BLaER1 treated with 17β-estradiol and CSF1 and Interleukin-3, amounts not matched to agents 10 nM and 100 nM (cell line): ENCODE results near the gene ELAVL2.

Experiments
- H3K27ac ChIP-seq, 11 experiments: shearing (Covaris generic); formaldehyde crosslinking; 2 replicates each; pipeline ENCODE4 v1.8.1; 2022
- H3K27me3 ChIP-seq, 11 experiments: shearing (Covaris generic); formaldehyde crosslinking; 2 replicates each; pipeline ENCODE4 v1.8.1; 2022
- H3K36me3 ChIP-seq, 11 experiments: shearing (Covaris generic); formaldehyde crosslinking; 2 replicates each; pipeline ENCODE4 v1.8.1; 2022
- H3K4me1 ChIP-seq, 10 experiments: shearing (Covaris generic); formaldehyde crosslinking; 2 replicates each; pipeline ENCODE4 v1.8.1; 2022
- H3K4me2 ChIP-seq, 11 experiments: shearing (Covaris generic); formaldehyde crosslinking; 2 replicates each; pipeline ENCODE4 v1.8.1; 2022
- H3K4me3 ChIP-seq, 10 experiments: shearing (Covaris generic); formaldehyde crosslinking; 2 replicates each; pipeline ENCODE4 v1.8.1; 2022
- H3K9ac ChIP-seq, 11 experiments: shearing (Covaris generic); formaldehyde crosslinking; 2 replicates each; pipeline ENCODE4 v1.8.1; 2022
- H3K9me3 ChIP-seq, 11 experiments: shearing (Covaris generic); formaldehyde crosslinking; replicated peaks in 1 of 11; 2 replicates each; pipeline ENCODE4 v1.8.1; 2022
- H4K20me1 ChIP-seq, 11 experiments: shearing (Covaris generic); formaldehyde crosslinking; 2 replicates each; pipeline ENCODE4 v1.8.1; 2022
- Cebpa-rat ChIP-seq, 11 experiments: shearing (Covaris generic); IDR thresholded peaks; 2 replicates each; pipeline ENCODE4 v1.8.1; 2022

Gene ELAVL2

GRCh38 chr9:23663125-23663524 is 162.9 kb downstream of the ELAVL2 start:
- no peak overlapping the region for H3K9ac ChIP-seq
- TF ChIP-seq Cebpa-rat (IDR thresholded peaks at IDR 0.05): no peak
- no peak overlapping the region for H3K27ac ChIP-seq
- H3K4me2 ChIP-seq: no peak overlapping the region
- H3K9me3 ChIP-seq: peaks cover 0 to 10% (median 0%) of the 10 kb centered on the region in 11 experiments; a peak in 2 of 22 replicates
- H3K27me3 ChIP-seq: no peaks in the 10 kb centered on the region
- peaks cover 0 to 1% (median 0%) of the 10 kb centered on the region in 10 experiments; a peak in 4 of 20 replicates for H3K4me1 ChIP-seq
- no peaks in the 10 kb centered on the region for H4K20me1 ChIP-seq
- H3K4me3 ChIP-seq: no peak overlapping the region
- H3K36me3 ChIP-seq: no peaks in the 10 kb centered on the region

GRCh38 chr9:23662320-23662719 is 163.7 kb downstream of the ELAVL2 start:
- H3K36me3 ChIP-seq: no peaks in the 10 kb centered on the region
- H3K9ac ChIP-seq: no peak overlapping the region

GRCh38 chr9:23659346-23660006 is 166.6 kb downstream of the ELAVL2 start:
- no peak for TF ChIP-seq Cebpa-rat (IDR thresholded peaks at IDR 0.05)
- H3K4me3 ChIP-seq: no peak overlapping the region
- no peaks in the 10 kb centered on the region for H3K27me3 ChIP-seq
- H4K20me1 ChIP-seq: no peaks in the 10 kb centered on the region
- H3K9ac ChIP-seq: no peak overlapping the region
- H3K27ac ChIP-seq: no peak overlapping the region
- no peaks in the 10 kb centered on the region for H3K4me1 ChIP-seq
- no peak overlapping the region for H3K4me2 ChIP-seq
- no peaks in the 10 kb centered on the region for H3K9me3 ChIP-seq
- no peaks in the 10 kb centered on the region for H3K36me3 ChIP-seq

More at GRCh38 chr9:23662320-23662719, 163.7 kb downstream of the ELAVL2 start:
- Histone ChIP-seq H4K20me1 (no peaks in the 10 kb centered on the region), H3K4me1 (no peaks in the 10 kb centered on the region), H3K9me3 (peaks cover 0 to 9% (median 0%) of the 10 kb centered on the region in 11 experiments; a peak in 2 of 22 replicates), H3K4me3 (no peak overlapping the region), H3K27ac (no peak overlapping the region), H3K4me2 (no peak overlapping the region), H3K27me3 (no peaks in the 10 kb centered on the region)
- no peak for TF ChIP-seq Cebpa-rat (IDR thresholded peaks at IDR 0.05)

DNA sequence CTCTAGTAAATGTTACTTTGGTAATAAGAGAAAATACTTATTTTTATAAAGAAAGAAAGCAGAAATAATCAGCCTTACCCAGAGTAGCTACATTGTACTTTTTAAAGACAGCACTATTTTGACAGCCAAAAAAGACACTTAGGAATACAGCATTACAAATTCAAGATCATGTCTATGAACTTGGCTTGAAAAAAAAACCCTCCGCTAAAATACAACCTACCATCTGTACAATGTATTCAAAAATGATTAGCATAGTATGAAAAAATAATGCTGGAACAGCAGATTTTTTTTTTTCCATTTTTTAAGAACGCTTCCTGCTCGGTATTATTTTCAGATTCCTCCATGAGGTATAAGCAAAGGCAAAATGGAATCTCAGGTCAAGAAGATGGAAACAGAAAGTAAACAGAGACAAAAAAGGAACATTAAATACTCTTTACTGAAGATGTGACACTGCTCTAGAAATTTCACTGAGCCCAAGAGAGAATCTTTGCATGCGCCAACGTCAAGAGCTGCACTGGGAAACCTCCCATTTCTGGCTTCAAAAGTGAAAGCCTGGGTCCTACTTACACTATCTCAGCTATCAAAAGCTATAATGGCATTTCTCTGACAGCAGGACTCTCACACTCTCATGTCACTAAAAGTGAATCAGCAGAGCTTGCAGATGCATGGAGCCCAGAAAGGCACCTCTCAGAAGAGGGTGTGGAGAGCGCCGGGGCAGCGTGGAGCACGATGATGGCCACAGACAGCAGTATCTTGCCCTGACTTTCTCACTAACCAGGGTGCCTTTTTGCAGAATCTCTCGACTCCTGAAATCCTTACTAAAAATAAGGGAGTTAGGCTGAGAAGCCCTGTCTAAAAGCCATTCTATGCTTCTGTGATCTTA is 167.4 kb downstream of the ELAVL2 start:
- no peak overlapping the region for H3K9ac ChIP-seq
- H3K4me1 ChIP-seq: no peaks in the 10 kb centered on the region
- no peak for TF ChIP-seq Cebpa-rat (IDR thresholded peaks at IDR 0.05)
- H3K36me3 ChIP-seq: no peaks in the 10 kb centered on the region
- no peak overlapping the region for H3K4me3 ChIP-seq
- H3K9me3 ChIP-seq: no peaks in the 10 kb centered on the region
- H4K20me1 ChIP-seq: no peaks in the 10 kb centered on the region
- no peak overlapping the region for H3K27ac ChIP-seq
- no peak overlapping the region for H3K4me2 ChIP-seq
- no peaks in the 10 kb centered on the region for H3K27me3 ChIP-seq

DNA sequence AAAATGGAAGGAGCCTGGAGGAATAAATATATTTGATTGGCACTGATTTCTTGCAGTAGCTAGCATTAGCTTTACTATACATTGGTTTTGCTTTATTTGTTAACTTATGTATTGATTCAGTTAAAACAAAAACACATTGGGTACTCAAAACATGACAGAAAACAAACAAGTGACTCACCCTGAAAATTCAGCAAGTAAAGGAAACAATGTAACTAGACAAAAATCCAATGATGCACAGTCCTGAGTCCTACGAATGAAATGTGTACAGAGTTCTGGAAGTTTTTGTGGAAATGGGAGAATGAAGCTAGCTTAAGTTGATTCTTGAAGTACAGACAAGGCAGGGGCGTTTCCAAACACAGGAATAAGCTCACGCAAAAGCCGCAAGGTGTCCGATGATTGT is 175.0 kb downstream of the ELAVL2 start:
- Histone ChIP-seq H3K36me3 (no peaks in the 10 kb centered on the region), H3K27me3 (no peaks in the 10 kb centered on the region), H3K4me2 (no peak overlapping the region), H3K9me3 (no peaks in the 10 kb centered on the region), H4K20me1 (no peaks in the 10 kb centered on the region), H3K9ac (no peak overlapping the region), H3K4me3 (no peak overlapping the region), H3K4me1 (no peaks in the 10 kb centered on the region), H3K27ac (no peak overlapping the region)
- no peak for TF ChIP-seq Cebpa-rat (IDR thresholded peaks at IDR 0.05)

DNA sequence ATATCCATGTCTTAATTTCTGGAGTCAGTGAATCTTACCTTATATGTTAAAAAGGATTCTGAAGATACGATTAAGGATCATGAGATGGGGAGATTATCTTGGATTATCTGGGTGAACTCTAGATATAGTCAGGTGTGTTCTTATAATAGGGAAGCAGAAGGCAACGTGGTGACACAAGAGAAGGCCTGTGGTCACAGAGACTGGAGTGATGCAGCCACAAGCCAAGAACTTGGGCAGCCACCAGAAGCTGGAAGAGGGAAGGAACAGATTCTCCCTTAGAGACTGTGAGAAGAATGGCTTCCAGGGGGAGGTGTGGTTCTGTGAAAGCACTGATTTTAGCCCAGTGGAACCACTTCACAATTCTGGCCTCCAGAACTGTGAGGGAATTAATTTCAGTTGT is 177.4 kb downstream of the ELAVL2 start:
- H3K4me2 ChIP-seq: no peak overlapping the region
- H4K20me1 ChIP-seq: no peaks in the 10 kb centered on the region
- no peak for TF ChIP-seq Cebpa-rat (IDR thresholded peaks at IDR 0.05)
- H3K4me1 ChIP-seq: no peaks in the 10 kb centered on the region
- H3K4me3 ChIP-seq: no peak overlapping the region
- H3K9ac ChIP-seq: no peak overlapping the region
- H3K9me3 ChIP-seq: no peaks in the 10 kb centered on the region
- H3K27me3 ChIP-seq: no peaks in the 10 kb centered on the region
- H3K27ac ChIP-seq: no peak overlapping the region
- H3K36me3 ChIP-seq: no peaks in the 10 kb centered on the region

GRCh38 chr9:23644896-23645295 is 181.1 kb downstream of the ELAVL2 start:
- no peak for TF ChIP-seq Cebpa-rat (IDR thresholded peaks at IDR 0.05)

GRCh38 chr9:23644326-23644725 is 181.7 kb downstream of the ELAVL2 start:
- Histone ChIP-seq H3K9ac (no peak overlapping the region), H4K20me1 (no peaks in the 10 kb centered on the region), H3K27ac (no peak overlapping the region), H3K9me3 (no peaks in the 10 kb centered on the region), H3K4me1 (no peaks in the 10 kb centered on the region), H3K27me3 (no peaks in the 10 kb centered on the region), H3K36me3 (no peaks in the 10 kb centered on the region), H3K4me2 (no peak overlapping the region), H3K4me3 (no peak overlapping the region)
- TF ChIP-seq Cebpa-rat (IDR thresholded peaks at IDR 0.05): no peak

More at GRCh38 chr9:23644896-23645295, 181.1 kb downstream of the ELAVL2 start:
- no peaks in the 10 kb centered on the region for H3K27me3 ChIP-seq
- H3K4me2 ChIP-seq: no peak overlapping the region
- no peaks in the 10 kb centered on the region for H3K4me1 ChIP-seq
- no peaks in the 10 kb centered on the region for H4K20me1 ChIP-seq
- H3K36me3 ChIP-seq: no peaks in the 10 kb centered on the region
- H3K4me3 ChIP-seq: no peak overlapping the region
- H3K27ac ChIP-seq: no peak overlapping the region
- no peaks in the 10 kb centered on the region for H3K9me3 ChIP-seq
- no peak overlapping the region for H3K9ac ChIP-seq

GRCh38 chr9:23643656-23644258 is 182.3 kb downstream of the ELAVL2 start:
- Histone ChIP-seq H4K20me1 (no peaks in the 10 kb centered on the region), H3K9ac (no peak overlapping the region), H3K4me3 (no peak overlapping the region), H3K9me3 (no peaks in the 10 kb centered on the region), H3K36me3 (no peaks in the 10 kb centered on the region), H3K4me1 (no peaks in the 10 kb centered on the region), H3K27ac (no peak overlapping the region), H3K4me2 (no peak overlapping the region), H3K27me3 (no peaks in the 10 kb centered on the region)
- no peak for TF ChIP-seq Cebpa-rat (IDR thresholded peaks at IDR 0.05)
